ENCODE data around the gene KPNA6.

The KPNA6 gene

DNA sequence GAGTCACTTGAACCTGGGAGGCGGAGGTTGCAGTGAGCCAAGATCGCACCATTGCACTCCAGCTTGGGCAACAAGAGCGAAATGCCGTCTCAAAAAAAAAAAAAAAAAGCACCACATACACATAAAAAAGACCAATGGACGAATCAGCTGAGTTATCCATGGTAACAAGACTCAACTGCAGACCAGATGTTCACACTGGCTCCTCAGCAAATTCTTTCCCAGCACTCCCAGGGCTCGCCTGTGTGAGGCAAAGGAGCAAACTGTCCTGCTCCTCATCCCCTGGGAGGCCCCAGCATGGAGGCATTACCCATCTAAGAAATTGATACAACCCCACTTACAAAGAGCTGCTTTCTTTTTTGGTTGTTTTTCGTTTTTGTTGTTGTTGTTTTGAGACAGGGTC lies 111.2 kb downstream of the KPNA6 start:
- no peak overlapping the region for H3K9ac ChIP-seq (ENCODE audit: low read length)
- peaks cover 12% of the 10 kb centered on the region for H3K4me1 ChIP-seq (ENCODE audit: control insufficient read depth, insufficient read depth, low read length)
- H3K36me3 ChIP-seq (ENCODE audit: control insufficient read depth, insufficient read depth, low read length) = peaks cover 20% of the 10 kb centered on the region
- H3K4me3 ChIP-seq (ENCODE audit: low read length) = no peak overlapping the region
- H3K27ac ChIP-seq (ENCODE audit: low read depth, low read length) = no peak overlapping the region
- H3K27me3 ChIP-seq (ENCODE audit: control insufficient read depth, insufficient read depth, low read length) = no peaks in the 10 kb centered on the region

DNA sequence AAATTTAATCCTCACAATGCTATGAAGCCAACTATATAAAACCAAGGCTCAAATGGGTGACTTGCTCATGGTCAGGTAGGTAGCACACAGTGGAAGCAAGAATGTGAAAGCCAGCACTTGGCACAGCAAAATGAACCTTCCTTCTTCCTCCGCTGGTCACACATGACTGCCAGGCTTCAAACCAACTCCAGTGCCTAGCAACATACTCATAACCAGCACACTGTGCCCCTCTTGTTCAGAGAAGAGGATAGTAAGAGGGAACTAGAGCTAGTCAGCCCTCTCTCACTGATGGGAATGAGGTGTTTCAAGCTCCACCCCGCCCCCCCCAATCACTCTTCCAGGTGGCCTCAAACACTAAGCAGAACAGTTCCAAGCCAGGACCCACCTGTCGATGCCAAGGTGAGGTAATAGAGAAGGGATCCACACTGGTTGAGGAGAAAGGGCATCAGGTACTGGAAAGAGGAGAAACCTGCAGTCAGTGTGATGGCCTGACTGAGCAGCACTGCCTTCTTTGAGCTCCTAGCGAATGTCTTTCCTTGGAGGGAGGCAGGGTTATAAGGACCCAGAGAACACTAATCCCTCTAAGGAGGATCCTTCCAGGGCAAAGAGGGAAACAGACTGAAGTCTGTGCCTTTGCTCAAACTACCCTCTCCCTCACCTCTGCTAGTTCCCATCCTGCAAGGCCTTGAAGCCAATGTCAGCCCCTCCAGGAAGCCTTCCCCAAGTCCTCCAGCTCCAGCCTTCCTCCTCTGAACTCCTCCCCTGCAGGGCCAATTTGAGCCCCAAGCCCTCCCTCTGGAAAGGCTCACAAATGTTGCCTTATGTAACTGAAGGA lies 113.1 kb downstream of the KPNA6 start:
- Histone ChIP-seq H3K36me3 (ENCODE audit: control insufficient read depth, insufficient read depth, low read length) (peaks cover 9% of the 10 kb centered on the region), H3K4me1 (ENCODE audit: control insufficient read depth, insufficient read depth, low read length) (peaks cover 12% of the 10 kb centered on the region), H3K9ac (ENCODE audit: low read length) (no peak overlapping the region), H3K27ac (ENCODE audit: low read depth, low read length) (no peak overlapping the region), H3K27me3 (ENCODE audit: control insufficient read depth, insufficient read depth, low read length) (no peaks in the 10 kb centered on the region), H3K4me3 (ENCODE audit: low read length) (peak overlapping the region; percentile 97)

DNA sequence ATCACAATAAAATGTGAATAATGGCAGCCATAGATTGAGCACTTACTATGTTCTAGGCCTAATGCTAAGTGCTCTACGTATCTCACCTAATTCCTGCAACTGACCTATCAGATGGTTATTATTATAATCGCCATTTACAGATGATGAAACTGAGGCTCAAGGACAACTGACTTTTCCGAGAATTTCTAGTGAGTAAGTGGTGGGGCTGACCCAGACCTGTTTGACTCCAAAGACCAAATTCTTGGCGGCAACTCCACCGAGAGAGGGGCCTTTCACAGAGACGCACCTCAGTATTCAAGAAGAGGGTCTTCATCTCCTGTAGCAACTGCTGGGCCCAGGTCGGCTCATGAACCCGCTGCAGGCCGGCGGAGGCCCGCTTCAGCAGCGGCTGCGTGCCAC lies 113.7 kb downstream of the KPNA6 start:
- Histone ChIP-seq H3K27ac (ENCODE audit: low read depth, low read length) (peak overlapping the region; percentile 94), H3K36me3 (ENCODE audit: control insufficient read depth, insufficient read depth, low read length) (peaks cover 5% of the 10 kb centered on the region), H3K4me3 (ENCODE audit: low read length) (peak overlapping the region; percentile 97), H3K9ac (ENCODE audit: low read length) (peak overlapping the region; percentile 27), H3K4me1 (ENCODE audit: control insufficient read depth, insufficient read depth, low read length) (peaks cover 12% of the 10 kb centered on the region), H3K27me3 (ENCODE audit: control insufficient read depth, insufficient read depth, low read length) (no peaks in the 10 kb centered on the region)

DNA sequence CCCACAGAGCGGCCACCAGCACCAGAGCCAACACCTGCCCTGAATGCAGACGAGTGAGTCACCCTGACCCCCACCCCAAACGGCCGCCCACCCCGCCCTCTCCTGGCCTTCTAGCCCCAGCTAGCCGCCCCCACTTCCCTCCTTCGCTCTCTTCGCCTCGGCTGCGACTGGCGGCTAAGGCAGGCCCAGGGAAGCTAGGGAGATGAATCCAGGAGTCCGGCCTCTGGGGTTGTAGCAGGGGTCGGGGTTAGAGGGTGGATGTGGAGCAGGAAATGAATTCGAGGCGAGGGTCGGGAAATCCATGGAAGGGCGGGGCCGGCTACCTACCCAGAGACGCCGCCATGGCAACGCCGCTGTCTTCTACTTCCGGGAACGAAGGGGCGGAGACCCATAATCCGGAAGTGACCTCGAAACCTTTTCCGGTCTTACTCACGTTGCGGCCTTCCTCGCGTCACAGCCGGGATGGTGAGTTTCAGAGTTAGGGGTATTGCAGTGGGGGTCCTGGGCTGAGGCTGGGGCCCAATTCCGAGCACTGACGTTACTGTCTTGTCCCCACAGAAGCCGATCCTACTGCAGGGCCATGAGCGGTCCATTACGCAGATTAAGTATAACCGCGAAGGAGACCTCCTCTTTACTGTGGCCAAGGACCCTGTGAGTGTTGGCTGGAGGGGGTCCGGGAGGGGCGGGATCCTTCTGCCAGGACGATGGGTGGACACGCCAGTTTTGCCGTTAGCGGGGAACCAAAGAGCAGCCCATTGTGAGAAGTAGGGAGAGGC lies 114.3 kb downstream of the KPNA6 start, which contains the start of the genes EIF3I and TMEM234:
Gene EIF3I, plus strand, starts transcription at position 428 of the 776 bp plus-strand sequence. Its CDS starts 35 bp downstream, at position 463.
Gene TMEM234, minus strand, starts transcription at position 374 of the 776 bp plus-strand sequence. Its CDS starts 31 bp downstream, at position 343.
- Histone ChIP-seq H3K4me1 (ENCODE audit: control insufficient read depth, insufficient read depth, low read length) (peaks cover 12% of the 10 kb centered on the region), H3K36me3 (ENCODE audit: control insufficient read depth, insufficient read depth, low read length) (no peaks in the 10 kb centered on the region)

DNA sequence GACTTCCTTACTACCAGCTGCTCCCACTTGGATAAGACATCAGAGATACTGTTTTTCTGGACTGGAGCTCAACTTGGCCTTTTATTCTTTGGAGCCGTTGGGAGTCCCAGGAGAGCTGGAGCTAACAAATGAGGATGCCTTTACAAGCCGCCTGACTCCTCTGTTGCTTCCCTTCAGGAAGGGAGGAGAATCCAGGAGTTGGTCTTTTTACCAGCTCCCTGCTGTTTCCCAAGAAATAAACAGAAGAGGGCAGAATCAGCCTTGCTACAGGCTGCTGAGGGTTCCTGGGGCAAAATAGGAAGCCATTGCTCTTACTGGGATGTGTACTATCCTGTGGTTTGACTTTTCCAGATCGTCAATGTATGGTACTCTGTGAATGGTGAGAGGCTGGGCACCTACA lies 115.8 kb downstream of the KPNA6 start:
- Histone ChIP-seq H3K36me3 (ENCODE audit: control insufficient read depth, insufficient read depth, low read length) (peaks cover 10% of the 10 kb centered on the region), H3K4me1 (ENCODE audit: control insufficient read depth, insufficient read depth, low read length) (peaks cover 12% of the 10 kb centered on the region), H3K4me3 (ENCODE audit: low read length) (no peak overlapping the region), H3K27ac (ENCODE audit: low read depth, low read length) (no peak overlapping the region), H3K27me3 (ENCODE audit: control insufficient read depth, insufficient read depth, low read length) (no peaks in the 10 kb centered on the region), H3K9ac (ENCODE audit: low read length) (no peak overlapping the region)

More for the DNA sequence above, 114.3 kb downstream of the KPNA6 start, which contains the start of the genes EIF3I and TMEM234:
- Histone ChIP-seq H3K9ac (ENCODE audit: low read length) (peak within 1 kb of the TSS; percentile 93), H3K27ac (ENCODE audit: low read depth, low read length) (peak within 1 kb of the TSS; percentile 94), H3K27me3 (ENCODE audit: control insufficient read depth, insufficient read depth, low read length) (no peaks in the 10 kb centered on the region), H3K4me3 (ENCODE audit: low read length) (peak within 1 kb of the TSS; percentile 97)

DNA sequence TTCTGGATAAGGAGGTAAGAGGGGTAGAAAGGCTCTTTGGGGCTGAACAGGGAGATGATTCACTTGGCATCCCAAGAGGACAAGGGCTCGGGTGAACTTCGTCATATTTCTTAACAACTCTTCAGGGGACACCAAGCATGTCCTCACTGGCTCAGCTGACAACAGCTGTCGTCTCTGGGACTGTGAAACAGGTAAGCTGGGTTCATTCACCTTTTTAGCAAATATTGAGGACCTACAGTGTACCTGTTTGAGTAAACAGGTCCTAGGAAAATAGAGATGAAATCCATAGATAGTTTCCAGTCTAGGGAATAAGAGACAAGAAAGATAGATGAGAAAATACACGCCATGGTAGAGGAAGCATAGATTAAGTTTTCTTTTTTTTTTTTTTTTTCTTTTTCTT lies 116.4 kb downstream of the KPNA6 start:
- no peak overlapping the region for H3K9ac ChIP-seq (ENCODE audit: low read length)
- peaks cover 12% of the 10 kb centered on the region for H3K4me1 ChIP-seq (ENCODE audit: control insufficient read depth, insufficient read depth, low read length)
- H3K4me3 ChIP-seq (ENCODE audit: low read length) = no peak overlapping the region
- no peaks in the 10 kb centered on the region for H3K27me3 ChIP-seq (ENCODE audit: control insufficient read depth, insufficient read depth, low read length)
- H3K36me3 ChIP-seq (ENCODE audit: control insufficient read depth, insufficient read depth, low read length) = peaks cover 15% of the 10 kb centered on the region
- H3K27ac ChIP-seq (ENCODE audit: low read depth, low read length) = no peak overlapping the region
